Measurements from ENCODE around the gene PTDSS2. TPM values are rescaled to one million over a fixed set of nuclear protein-coding genes. Genes with fewer than 3 reads are reported as not detected.

The PTDSS2 gene
- total and polyA plus RNA-seq, 2 of the 13 experiments (the other 11 are each of a cell fraction or from before 2014, with no cell fraction given) = 21.7 to 26.4 TPM

DNA sequence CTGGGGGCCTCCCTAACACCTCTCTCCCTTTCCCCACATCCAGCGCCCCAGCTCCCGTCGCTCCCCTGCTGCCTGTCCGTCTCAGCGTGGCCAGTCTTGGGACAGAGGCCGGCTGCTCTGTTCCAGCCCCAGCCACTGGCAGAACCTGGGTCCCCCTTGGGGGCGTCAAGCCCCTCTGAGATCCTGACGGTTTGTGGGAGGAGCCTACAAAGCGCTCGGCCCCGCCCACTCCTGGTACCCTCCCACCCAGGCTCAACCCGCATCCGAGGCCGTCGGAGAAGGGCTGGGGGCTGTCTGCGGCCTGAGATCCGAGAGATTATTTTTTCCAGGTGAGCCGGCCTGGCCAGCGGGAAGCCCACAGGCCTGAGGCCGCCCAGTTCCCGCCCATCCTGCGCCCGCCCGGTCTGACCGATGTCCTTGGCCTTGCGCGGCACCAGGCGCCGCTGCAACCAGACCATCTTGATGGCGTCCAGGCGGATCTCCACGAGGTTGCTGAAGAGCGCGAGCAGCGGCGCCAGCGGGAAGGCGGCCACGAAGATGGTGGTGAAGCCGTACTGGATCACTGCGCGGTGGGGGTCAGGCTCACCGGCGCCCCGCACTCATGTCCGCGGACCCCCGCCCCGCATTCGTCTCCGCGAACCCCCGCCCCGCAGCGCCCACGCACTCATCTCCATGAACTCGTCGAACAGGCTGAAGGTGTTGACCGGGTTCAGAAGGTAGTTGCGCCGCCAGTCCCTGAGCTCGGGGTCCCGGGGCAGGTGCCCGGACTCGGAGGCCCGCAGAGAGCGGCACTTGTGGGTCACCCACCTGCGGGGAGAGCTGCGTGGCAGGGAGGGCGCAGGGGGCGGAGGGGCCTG, 29.8 kb upstream of the PTDSS2 start:
- no peak for DNase-seq (ENCODE audit: low spot score)
- Histone ChIP-seq H3K9ac (ENCODE audit: insufficient read depth, low read depth, low read length) (no peak overlapping the region), H3K4me3 (replicated peaks in 1 of 3; ENCODE audit: insufficient read depth in 1 of 3, low read depth in 2 of 3, low read length in 3 of 3) (no peak overlapping the region), H2AFZ (ENCODE audit: low read length) (no peak overlapping the region), H4K20me1 (ENCODE audit: insufficient read depth, low read length) (no peaks in the 10 kb centered on the region), H3K9me3 (ENCODE audit: low read length) (no peaks in the 10 kb centered on the region), H3K36me3 (replicated peaks in 1 of 2; ENCODE audit: control insufficient read depth in 1 of 2, insufficient read depth in 2 of 2, low read length in 2 of 2) (no peaks in the 10 kb centered on the region), H3K27ac (ENCODE audit: extremely low read length, insufficient read depth, low read length) (no peak overlapping the region), H3K4me1 (ENCODE audit: insufficient read depth, low read length) (peaks cover 13% of the 10 kb centered on the region), H3K79me2 (ENCODE audit: insufficient read depth, low read length) (no peaks in the 10 kb centered on the region), H3K27me3 (ENCODE audit: control insufficient read depth in 1 of 2, insufficient read depth in 2 of 2, low read length in 2 of 2) (peaks cover 2 to 7% of the 10 kb centered on the region in 2 experiments; a peak in 1 of 5 replicates), H3K4me2 (ENCODE audit: low read depth, low read length) (no peak overlapping the region)
- intact Hi-C loops (cut with micrococcal nuclease; ENCODE audit: unreplicated experiment) = no loop called here
- 94% methylated on average over 67 of the region's 71 CpGs for WGBS (ENCODE audit: low lambda C conversion rate)
- BruUV-seq (replicated peaks) = no TSS peak
- ChIA-PET CTCF (ENCODE audit: low intra/inter-chr PET ratio, low total read pairs) (no interaction called here), POLR2A (no interaction called here)
- FAIRE-seq = no peak
- in situ Hi-C loops (cut with HindIII; ENCODE audit: extremely low pct_ligation_motif_present, low pct_unique_long_range_greater_than_20kb) = no loop called here
- no peak for ATAC-seq
- TF ChIP-seq ZFP36 (IDR thresholded peaks at IDR 0.05; ENCODE audit: borderline replicate concordance, low read depth, low read length, partially characterized antibody) = no peak
- no peak for TF ChIP-seq GATAD1 (CRISPR knock-in tag; IDR thresholded peaks at IDR 0.05)
- TF ChIP-seq NKX3-1 (CRISPR knock-in tag; IDR thresholded peaks at IDR 0.05) = no peak
- no peak for TF ChIP-seq ZNF660 (CRISPR knock-in tag; IDR thresholded peaks at IDR 0.05; ENCODE audit: borderline replicate concordance, low read depth)
- TF ChIP-seq, protein P1, sequence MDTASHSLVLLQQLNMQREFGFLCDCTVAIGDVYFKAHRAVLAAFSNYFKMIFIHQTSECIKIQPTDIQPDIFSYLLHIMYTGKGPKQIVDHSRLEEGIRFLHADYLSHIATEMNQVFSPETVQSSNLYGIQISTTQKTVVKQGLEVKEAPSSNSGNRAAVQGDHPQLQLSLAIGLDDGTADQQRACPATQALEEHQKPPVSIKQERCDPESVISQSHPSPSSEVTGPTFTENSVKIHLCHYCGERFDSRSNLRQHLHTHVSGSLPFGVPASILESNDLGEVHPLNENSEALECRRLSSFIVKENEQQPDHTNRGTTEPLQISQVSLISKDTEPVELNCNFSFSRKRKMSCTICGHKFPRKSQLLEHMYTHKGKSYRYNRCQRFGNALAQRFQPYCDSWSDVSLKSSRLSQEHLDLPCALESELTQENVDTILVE (CRISPR knock-in tag; IDR thresholded peaks at IDR 0.05) = no peak
- no peak for TF ChIP-seq ZNF468 (CRISPR knock-in tag; IDR thresholded peaks at IDR 0.05)
- TF ChIP-seq PHF21A (CRISPR knock-in tag; IDR thresholded peaks at IDR 0.05) = no peak
- no peak for TF ChIP-seq TBX3 (IDR thresholded peaks at IDR 0.05; ENCODE audit: borderline replicate concordance)
- no peak for TF ChIP-seq KLF16 (CRISPR knock-in tag; IDR thresholded peaks at IDR 0.05)
- no peak for TF ChIP-seq TBP (CRISPR knock-in tag; IDR thresholded peaks at IDR 0.05)
- TF ChIP-seq SMYD3 (CRISPR knock-in tag; IDR thresholded peaks at IDR 0.05) = no peak
- TF ChIP-seq, protein P2, sequence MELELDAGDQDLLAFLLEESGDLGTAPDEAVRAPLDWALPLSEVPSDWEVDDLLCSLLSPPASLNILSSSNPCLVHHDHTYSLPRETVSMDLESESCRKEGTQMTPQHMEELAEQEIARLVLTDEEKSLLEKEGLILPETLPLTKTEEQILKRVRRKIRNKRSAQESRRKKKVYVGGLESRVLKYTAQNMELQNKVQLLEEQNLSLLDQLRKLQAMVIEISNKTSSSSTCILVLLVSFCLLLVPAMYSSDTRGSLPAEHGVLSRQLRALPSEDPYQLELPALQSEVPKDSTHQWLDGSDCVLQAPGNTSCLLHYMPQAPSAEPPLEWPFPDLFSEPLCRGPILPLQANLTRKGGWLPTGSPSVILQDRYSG (CRISPR knock-in tag; IDR thresholded peaks at IDR 0.05) = no peak
- TF ChIP-seq, protein P3, sequence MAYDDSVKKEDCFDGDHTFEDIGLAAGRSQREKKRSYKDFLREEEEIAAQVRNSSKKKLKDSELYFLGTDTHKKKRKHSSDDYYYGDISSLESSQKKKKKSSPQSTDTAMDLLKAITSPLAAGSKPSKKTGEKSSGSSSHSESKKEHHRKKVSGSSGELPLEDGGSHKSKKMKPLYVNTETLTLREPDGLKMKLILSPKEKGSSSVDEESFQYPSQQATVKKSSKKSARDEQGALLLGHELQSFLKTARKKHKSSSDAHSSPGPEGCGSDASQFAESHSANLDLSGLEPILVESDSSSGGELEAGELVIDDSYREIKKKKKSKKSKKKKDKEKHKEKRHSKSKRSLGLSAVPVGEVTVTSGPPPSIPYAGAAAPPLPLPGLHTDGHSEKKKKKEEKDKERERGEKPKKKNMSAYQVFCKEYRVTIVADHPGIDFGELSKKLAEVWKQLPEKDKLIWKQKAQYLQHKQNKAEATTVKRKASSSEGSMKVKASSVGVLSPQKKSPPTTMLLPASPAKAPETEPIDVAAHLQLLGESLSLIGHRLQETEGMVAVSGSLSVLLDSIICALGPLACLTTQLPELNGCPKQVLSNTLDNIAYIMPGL (CRISPR knock-in tag; IDR thresholded peaks at IDR 0.05; ENCODE audit: borderline replicate concordance in 1 of 2, low read depth in 1 of 2) = no peak
- TF ChIP-seq RBM39 (IDR thresholded peaks at IDR 0.05; ENCODE audit: low read depth, low read length, poor library complexity, severe bottlenecking) = no peak
- TF ChIP-seq, protein P4, sequence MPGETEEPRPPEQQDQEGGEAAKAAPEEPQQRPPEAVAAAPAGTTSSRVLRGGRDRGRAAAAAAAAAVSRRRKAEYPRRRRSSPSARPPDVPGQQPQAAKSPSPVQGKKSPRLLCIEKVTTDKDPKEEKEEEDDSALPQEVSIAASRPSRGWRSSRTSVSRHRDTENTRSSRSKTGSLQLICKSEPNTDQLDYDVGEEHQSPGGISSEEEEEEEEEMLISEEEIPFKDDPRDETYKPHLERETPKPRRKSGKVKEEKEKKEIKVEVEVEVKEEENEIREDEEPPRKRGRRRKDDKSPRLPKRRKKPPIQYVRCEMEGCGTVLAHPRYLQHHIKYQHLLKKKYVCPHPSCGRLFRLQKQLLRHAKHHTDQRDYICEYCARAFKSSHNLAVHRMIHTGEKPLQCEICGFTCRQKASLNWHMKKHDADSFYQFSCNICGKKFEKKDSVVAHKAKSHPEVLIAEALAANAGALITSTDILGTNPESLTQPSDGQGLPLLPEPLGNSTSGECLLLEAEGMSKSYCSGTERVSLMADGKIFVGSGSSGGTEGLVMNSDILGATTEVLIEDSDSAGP (CRISPR knock-in tag; IDR thresholded peaks at IDR 0.05; ENCODE audit: borderline replicate concordance) = no peak
